ENCODE results near the gene HHATL.

The HHATL gene

DNA sequence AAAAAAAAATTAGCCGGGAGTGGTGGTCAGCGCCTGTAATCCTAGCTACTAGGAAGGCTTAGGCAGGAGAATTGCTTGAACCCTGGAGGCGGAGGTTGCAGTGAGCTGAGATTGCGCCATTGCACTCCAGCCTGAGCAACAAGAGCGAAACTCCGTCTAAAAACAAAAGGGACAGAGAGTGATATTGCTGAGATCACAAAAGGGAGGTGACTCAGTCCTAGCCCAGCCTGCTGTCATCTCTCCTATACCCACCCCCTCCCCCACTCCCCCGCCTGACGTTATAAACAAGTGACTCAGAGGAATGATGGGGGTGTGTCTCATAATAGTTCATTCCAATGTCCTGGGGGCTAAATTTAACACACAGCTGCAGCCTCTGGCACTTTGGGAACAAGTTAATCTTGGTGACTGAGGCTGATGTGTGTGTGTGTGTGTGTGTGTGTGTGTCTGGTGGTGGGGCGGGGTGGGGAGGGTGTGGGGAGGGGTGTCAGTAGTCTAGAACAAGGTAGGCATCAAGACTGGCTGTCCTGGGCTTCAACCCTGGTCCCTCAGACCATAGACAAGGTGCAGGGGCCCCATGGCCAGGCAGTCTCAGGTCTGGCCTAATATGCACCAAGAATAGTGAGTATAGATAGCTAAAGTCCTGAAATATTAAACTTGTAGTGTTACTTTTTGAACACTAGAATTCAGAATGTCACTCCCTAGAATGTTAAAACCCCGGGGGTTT, 18.6 kb downstream of the HHATL start:
- DNase-seq, result no peak

DNA sequence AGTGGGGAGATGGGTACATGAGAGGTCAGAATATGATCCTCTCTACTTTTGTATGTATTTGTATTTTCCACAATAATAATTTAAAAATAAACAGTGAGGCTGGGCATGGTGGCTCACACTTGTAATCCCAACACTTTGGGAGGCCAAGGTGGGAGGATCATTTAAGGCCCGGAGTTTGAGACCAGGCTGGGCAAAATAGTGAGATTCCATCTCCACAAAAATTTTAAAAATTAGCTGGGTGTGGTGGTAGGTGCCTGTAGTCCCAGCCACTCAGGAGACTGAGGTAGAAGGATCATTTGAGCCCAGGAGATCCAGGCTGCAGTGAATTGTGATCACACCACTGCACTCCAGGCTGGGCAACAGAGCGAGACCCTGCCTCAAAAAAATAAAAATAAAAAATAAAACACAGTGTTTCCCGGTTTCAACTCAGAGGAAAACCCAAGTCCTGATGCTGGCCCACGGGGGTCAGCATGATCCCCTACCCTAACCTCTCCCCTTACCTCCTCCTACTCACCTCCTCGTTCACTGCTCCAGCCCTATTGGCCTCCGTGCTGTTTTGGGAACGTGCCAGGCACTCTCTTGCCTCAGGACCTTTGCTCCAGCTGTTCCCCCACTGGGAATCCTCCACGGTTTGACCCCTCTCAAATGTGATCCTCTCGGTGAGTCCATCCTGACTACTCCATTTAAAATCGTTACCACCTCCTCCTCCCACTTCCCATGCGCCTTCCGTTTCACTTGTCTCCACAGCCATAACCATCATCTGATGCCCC, 20.1 kb downstream of the HHATL start:
- DNase-seq, result no peak

DNA sequence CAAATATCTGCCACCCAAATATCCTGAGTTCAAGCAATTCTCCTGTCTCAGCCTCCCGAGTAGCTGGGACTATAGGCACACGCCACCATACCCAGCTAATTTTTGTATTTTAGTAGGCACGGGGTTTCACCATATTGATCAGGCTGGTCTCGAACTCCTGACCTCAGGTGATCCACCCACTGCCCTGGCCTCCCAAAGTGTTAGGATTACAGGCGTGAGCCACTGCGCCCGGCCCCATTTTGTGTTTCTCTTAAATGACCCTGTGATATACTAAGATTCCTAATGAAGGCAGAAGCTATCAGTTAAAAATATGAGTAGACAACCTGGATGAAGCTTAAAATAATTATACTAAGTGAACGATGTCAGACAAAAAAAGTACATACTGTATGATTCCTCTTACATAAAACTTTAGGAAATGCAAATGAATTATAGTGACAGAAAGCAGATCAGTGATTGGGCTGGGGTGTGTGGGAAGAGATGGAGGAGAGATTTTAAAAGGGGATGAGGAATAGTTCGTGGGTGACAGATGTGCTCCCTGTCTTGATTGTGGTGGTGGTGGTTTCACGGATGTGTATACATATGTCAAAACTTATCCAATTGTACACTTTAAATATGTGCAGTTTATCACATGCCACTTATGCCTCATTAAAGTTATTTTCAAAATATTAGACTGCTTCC, 21.1 kb downstream of the HHATL start:
- no peak for DNase-seq

DNA sequence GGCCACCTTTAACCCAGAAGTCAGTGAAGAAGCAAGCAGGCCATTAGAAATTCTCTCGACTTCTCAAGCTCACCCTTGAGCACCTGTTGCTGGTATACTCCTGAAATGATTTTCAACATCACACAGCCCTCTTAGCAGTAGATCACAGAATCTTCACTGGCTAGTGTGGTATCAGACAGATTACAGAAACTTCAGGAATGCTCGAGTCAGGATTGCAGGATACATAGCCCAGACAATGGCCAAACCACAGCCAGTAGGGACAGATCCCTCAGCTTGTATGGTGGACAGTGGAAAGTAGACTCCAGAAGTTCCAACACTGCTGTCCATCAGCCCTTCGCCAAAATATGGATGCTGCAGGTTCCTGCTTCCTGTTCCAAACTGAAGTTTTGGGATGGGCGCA, 21.8 kb downstream of the HHATL start:
- no peak for DNase-seq

- DNase-seq, result no peak
These were observed 22.3 kb downstream of the HHATL start for GRCh38 chr3:42680271-42680670.

DNA sequence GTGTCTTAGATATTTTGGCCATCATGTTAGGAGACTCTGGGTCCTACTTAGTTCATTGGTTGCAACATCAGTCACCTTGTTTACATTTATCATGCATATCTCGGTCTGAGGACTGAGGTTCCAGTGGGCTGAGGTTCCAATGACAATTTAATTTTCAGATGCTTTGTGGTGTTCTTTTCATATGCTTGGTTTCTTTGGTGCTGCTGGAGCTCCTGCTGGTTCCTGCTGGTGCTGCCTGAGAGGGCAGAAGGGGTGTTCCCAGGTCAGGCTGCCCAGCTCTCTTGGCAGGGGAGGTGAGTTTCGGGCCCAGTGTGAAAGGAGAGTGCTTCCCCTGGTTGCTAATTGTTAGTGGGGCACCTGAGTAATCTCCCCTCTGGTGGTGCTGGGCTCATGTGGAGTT, 24.2 kb downstream of the HHATL start:
- no peak for DNase-seq

DNA sequence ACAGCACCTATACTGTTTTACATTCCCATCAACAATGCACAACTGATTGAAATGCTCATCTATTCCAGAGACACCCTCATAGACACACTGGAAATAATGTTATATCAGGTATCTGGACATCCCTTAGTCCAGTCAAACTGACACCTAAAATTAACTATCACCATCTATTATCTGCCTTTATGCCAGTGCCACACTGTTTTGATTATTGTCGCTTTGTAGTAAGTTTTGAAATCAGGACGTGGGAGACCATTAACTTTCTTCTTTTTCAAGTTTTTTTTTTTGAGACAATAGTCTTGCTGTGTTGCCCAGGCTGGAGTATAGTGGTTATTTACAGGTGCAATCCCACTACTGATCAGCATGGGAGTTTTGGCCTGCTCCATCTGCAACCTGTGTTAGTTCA, 26.7 kb downstream of the HHATL start:
- no peak for DNase-seq

DNA sequence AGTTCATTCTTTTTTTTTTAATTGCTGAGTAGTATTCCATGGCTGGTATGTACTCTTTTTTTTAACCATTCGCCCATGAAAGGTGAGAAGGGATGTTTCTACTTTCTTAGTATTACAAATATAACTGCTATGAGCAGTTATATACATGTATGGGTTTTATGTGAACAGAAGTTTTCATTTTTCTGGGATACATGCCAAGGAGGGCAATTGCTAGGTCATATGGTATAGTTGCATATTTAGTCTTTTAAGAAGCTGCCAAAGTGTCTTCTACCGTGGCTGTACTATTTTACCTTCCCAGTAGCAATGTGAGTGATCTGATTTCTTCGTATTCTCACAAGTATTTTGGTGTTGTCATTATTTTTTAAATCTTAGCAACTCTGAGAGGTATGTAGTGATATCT, 28.5 kb downstream of the HHATL start:
- DNase-seq, result no peak

DNA sequence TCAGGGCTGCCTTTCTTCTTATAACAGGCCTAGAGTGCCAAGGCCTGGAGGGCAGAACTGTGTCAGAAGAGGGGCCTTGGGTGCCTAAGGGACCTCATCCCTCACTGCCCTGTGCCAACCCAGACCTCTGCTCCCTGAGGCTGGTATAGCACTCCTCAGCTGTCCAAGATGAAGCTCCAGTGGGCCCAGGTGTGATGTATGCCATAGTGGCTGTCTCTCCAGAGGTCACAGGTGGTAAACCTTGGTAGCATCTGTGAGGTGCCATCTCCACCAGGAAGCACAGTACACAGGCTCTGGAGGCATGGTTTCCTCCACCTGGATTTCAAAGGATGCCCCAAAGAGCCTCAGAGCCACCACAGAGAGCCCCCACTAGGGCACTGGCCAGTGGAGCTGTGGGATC, 29.5 kb downstream of the HHATL start:
- no peak for DNase-seq

DNA sequence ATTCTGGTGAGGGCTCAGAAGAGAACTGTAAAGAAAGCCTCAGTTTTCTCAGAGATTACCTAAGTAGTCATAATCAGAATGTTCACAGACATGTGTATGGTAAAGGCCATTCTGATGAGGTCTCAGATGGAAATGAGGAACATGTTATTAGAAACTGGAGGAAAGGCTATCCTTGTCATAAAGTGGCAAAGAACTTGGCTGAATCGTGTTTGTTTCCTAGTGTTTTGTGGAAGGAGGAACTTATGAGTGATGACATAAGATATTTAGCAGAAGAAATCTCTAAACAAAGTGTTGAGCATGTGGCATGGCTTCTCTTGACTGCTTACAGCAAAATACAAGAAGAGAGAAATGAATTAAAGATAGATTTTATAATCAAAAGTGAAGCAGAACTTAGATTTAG, 30.1 kb downstream of the HHATL start:
- no peak for DNase-seq

DNA sequence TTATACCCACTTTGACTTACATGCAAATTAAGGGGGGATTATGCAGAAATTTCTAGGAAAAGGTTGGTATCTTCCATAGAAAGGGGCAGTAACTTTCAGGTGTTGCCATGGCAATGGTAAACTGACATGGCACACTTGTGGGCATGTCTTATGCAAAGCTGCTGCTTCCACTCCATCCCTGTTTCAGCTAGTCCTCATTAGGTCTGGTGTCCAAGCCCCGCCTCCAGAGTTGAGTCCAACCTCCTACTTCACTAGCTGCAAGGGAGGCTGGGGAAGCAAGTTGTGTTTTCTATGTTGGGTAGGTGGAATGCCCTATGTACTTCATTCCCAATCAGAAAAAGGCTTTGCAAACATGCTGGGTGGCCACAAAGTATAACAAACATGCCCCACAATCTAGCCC, 31.9 kb downstream of the HHATL start:
- no peak for DNase-seq

DNA sequence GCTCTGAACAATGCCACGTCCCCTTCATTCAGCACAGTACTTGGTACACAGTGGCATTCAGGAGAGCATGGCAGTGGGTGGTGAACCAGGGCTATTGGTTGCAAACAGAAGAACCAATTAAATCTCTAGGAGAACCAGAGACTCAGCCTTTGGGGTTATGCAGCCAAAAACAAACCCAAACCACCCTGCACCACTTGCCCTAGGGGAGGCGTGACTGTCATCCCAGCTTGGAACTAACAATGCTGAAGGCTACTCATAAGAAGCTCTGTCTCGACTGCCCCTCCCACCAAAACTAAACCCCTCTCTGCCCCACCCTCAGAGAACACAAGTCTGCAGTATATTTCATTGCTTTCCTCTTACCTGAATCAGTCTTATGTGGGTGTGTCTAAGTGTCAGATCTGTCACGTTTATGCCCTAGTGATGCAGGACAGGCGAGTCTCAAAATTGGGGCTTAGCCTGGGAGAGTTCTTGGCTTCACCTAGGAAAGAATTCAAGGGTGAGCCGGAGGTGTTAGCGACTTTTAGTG, 32.5 kb downstream of the HHATL start:
- DNase-seq, result no peak

GRCh38 chr3:42668793-42669217, 33.8 kb downstream of the HHATL start:
- no peak for DNase-seq

GRCh38 chr3:42668413-42668760, 34.2 kb downstream of the HHATL start:
- no peak for DNase-seq

DNA sequence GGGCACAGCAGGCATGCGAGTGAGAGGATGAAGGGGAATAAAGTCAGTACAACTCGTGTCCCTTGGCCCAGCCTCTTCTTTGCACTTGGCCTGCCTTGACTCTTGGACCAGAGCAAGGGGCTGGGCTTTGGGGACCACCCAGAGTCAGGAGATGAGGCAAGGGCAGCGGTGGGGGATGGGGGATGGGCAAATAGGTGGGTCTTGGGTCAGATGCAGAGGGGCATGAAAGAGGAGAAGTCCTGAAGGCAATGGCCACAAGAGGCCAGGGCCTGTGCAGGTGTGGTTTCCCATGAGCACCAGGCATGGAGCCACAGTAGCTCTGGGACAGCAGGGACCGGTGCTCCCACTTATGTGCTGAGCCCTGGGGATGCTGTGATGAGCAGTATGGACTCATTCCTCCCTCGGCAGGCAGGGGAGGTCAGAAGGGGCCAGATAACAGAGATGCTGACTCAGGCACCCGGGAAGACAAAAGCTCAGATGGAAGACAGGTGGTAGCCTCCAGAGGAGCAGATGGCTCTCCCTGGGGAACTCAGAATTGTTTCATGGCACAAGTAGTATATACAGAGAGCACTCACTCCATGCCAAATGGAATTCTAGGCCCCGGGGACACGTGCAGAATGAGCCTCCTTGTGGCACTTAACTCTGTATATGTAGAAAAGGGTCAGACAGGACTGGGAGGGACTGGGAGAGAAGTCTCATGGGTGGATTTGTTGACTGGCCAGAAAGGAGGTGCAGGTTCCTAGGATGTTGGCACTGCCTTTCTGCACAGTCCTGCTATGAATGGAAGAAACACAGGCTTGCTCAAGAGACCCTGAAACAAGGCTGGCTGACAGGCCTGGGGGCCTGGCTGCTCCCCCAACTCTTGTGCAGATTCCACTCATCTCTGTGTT, 34.8 kb downstream of the HHATL start:
- DNase-seq, result peak; percentile 58

DNA sequence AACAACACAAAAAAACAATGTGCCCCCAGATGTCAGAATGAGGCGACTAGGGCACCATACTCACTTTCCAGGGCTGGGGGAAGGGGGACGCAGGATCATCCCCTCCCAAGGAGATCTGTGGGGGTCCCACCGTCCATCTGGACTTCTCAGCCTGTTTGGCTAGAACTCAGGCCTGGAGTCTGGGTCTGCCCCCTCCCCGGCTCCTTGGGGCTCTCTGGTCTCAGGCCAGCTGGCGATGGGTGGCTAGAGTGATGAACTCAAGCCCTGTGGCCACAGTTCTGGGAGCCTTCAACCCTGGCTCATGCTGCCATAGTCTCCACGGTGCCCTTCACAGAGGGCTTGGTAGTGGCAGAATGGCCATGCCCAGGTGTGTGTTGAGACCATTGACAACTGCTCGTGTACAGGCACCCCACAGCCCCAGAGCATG, 35.5 kb downstream of the HHATL start:
- DNase-seq, result no peak

- no peak for DNase-seq
These were observed 36.0 kb downstream of the HHATL start for GRCh38 chr3:42666577-42666998.

DNA sequence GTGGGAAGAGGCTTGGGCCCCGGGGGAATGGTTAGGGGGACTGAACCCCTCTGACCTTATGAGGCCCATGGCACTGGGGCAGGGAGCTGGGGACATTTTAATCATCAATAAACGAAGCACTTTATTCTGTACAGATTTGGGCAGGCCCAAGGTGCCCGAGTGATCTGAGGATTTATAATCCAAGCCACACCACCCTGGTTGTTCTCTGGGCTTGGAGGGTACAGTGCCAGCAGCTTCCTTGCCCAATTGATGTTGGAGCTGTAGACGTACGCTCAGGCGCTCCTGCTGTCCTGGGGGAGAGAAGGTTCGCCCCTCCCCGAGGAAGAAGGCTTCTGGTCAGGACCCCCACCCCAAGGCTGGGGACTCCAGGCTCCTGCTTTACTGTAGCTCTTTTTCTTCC, 36.6 kb downstream of the HHATL start:
- no peak for DNase-seq

- no peak for DNase-seq
These were observed 37.3 kb downstream of the HHATL start for GRCh38 chr3:42665050-42665878.

- DNase-seq, result no peak
These were observed 38.2 kb downstream of the HHATL start for GRCh38 chr3:42664438-42664803.

DNA sequence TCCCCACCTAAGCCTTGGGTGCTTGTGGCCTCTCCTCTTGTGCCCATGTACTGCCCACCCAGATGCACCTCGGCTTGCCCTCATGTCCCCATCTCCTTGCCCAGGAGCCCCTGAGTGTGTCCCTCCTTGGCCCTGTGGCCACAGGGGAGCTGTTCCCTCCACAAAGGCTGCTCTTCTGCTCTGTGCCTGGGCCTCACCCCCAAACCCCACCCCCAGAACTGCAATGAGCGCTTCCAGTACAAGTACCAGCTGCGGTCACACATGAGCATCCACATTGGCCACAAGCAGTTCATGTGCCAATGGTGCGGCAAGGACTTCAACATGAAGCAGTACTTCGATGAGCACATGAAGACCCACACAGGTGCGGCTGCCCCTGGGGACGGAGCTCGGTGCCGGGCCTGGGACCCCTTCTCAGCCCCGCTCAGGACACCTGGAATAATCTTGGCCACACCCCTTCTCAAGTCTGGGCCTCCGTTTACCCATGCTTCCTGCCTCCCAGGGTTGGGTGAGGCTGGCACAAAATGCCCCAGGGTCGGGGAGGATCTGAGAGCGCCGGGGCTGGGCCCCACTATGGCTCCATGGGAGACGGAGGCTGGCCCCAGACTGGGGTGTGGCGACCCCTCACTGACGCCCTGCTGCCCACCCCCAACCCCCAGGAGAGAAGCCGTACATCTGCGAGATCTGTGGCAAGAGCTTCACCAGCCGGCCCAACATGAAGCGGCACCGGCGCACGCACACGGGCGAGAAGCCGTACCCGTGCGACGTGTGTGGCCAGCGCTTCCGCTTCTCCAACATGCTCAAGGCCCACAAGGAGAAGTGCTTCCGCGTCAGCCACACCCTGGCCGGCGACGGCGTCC, 38.8 kb downstream of the HHATL start:
- DNase-seq, result no peak
